RWPE2 (cell line): Measurements from ENCODE around the gene ZNF512B.

Experiments
- ATAC-seq: fragments of 200-7000 bp; cut with Tn5 transposase; 3 replicates; pipeline ENCODE4 v1.9.1; 2021; ENCODE audit warnings: low read depth
- DNase-seq: peaks from one replicate; pipeline ENCODE4 v3.0.0-alpha.2; 2020; ENCODE audit warnings: low spot score
- H3K27ac ChIP-seq: fragments of 450-650 bp; 2 replicates; pipeline ENCODE4 v1.5.1; 2017; ENCODE audit warnings: mild to moderate bottlenecking; ENCODE audit not compliant: poor library complexity, severe bottlenecking
- H3K27me3 ChIP-seq: fragments of 250-450 bp; sonication (Bioruptor Pico); 2 replicates; pipeline ENCODE4 v1.5.1; 2021; ENCODE audit warnings: mild to moderate bottlenecking, moderate library complexity; ENCODE audit not compliant: insufficient read depth, poor library complexity, severe bottlenecking
- H3K36me3 ChIP-seq: fragments of 250-450 bp; sonication (Bioruptor Pico); 2 replicates; pipeline ENCODE4 v1.5.1; 2020; ENCODE audit warnings: low read depth, mild to moderate bottlenecking, moderate library complexity
- H3K4me1 ChIP-seq: fragments of 250-450 bp; sonication (Bioruptor Pico); 2 replicates; pipeline ENCODE4 v1.5.1; 2021; ENCODE audit warnings: mild to moderate bottlenecking, moderate library complexity; ENCODE audit not compliant: insufficient read depth, poor library complexity, severe bottlenecking
- H3K4me3 ChIP-seq: fragments of 250-450 bp; sonication (Bioruptor Pico); 2 replicates; pipeline ENCODE4 v1.5.1; 2021; ENCODE audit warnings: mild to moderate bottlenecking, moderate library complexity; ENCODE audit not compliant: severe bottlenecking
- H3K9me3 ChIP-seq: fragments of 250-450 bp; sonication (Bioruptor Pico); 2 replicates; pipeline ENCODE4 v1.5.1; 2021; ENCODE audit warnings: mild to moderate bottlenecking, moderate library complexity; ENCODE audit not compliant: severe bottlenecking
- TF ChIP-seq, protein P1 (sequence below): fragments of 450-650 bp; IDR thresholded peaks from one replicate; pipeline ENCODE4 v1.5.1; 2017; ENCODE audit warnings: mild to moderate bottlenecking, moderate library complexity; ENCODE audit not compliant: poor library complexity, severe bottlenecking

The ZNF512B gene

DNA sequence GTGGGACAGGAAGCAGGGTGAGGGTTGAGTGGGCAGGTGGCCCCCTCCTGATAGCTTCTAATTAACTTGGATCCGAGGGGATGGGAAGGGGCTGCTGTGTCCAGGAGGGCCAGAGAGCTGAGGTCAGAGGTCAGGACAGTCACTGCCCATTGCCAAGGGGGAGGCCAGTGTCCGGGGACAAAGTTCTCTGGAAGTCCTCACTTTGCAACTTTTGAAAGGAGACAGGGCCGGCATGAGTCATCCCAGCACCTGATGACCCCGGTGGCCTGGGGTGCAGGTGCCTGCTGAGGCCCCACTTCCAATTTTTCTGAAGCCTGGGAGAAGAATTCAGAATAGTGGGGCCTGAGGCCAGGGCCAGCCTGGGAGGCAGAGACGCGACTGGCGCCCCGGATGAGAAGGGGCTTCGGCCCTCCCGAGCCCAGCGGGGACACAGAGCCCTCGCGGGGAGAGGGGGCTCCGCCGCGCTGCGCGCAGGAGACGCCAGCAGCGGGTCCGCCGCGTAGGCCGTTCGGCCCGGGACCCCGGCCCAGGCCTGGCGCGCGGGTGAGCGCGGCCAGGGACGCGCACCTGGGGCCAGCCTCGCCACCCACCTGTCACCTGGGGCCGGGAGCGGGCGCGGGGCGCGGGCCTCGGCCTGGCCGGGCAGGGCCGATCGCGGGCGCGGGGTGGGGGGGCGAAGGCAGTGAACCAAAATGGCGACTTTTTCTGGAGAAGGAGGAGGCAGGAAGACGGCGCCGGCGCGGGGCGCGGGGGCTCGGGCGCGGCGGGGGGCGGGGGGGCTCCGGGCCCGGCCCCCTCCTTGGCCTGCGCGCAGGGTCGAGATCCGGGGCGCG lies 586 bp downstream of the ZNF512B start:
- DNase-seq: no peak
- H3K9me3 ChIP-seq: no peaks in the 10 kb centered on the region
- H3K4me3 ChIP-seq: peak overlapping the region; percentile 80
- ATAC-seq: no peak
- TF ChIP-seq, protein P1, sequence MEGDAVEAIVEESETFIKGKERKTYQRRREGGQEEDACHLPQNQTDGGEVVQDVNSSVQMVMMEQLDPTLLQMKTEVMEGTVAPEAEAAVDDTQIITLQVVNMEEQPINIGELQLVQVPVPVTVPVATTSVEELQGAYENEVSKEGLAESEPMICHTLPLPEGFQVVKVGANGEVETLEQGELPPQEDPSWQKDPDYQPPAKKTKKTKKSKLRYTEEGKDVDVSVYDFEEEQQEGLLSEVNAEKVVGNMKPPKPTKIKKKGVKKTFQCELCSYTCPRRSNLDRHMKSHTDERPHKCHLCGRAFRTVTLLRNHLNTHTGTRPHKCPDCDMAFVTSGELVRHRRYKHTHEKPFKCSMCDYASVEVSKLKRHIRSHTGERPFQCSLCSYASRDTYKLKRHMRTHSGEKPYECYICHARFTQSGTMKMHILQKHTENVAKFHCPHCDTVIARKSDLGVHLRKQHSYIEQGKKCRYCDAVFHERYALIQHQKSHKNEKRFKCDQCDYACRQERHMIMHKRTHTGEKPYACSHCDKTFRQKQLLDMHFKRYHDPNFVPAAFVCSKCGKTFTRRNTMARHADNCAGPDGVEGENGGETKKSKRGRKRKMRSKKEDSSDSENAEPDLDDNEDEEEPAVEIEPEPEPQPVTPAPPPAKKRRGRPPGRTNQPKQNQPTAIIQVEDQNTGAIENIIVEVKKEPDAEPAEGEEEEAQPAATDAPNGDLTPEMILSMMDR: no peak
- peaks cover 22% of the 10 kb centered on the region for H3K36me3 ChIP-seq
- H3K27me3 ChIP-seq: no peaks in the 10 kb centered on the region
- H3K4me1 ChIP-seq: no peaks in the 10 kb centered on the region
- H3K27ac ChIP-seq: peak overlapping the region; percentile 43

DNA sequence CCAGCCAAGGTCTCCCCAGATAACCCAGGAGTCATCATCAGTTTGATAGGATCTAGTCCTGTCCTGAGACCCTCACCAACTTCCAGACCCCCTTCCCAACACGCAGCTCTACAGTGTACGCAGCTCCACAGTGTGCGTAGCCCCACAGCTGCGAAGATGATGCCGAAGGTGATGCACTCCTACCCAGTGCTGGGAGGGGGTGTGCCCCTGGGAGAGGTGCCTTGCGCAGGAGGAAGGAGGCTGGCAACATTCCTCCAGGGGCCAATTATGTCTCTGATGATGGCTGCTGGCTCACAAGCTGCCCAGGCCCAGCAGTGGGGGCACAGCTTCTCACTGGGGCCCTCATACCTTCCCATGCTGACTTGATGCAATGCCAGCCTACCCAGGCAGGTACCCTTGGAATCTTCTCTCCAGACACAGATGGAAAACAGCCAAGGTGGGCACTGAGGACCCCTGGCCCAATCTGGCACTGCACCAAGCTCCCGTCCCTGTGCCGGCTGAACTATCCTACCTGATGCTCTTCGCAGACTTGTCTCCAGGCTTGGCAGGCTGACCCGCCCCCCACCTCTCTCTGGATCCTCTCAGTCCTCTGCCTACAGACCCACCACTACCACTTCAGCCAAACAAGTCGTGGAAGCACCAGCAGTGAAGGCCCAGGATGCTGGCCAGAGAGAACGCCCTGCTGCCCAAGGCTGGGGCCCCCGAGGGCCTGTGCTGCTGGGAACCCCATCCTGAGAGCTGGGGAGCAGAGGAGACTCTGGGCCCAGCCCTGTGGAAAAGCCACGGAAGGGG lies 1.4 kb downstream of the ZNF512B start:
- ATAC-seq (no peak), DNase-seq (no peak)
- Histone ChIP-seq H3K9me3 (no peaks in the 10 kb centered on the region), H3K27me3 (no peaks in the 10 kb centered on the region), H3K4me1 (no peaks in the 10 kb centered on the region), H3K27ac (peak overlapping the region; percentile 43), H3K4me3 (peak overlapping the region; percentile 80), H3K36me3 (peaks cover 30% of the 10 kb centered on the region)
- TF ChIP-seq, protein P1: no peak

DNA sequence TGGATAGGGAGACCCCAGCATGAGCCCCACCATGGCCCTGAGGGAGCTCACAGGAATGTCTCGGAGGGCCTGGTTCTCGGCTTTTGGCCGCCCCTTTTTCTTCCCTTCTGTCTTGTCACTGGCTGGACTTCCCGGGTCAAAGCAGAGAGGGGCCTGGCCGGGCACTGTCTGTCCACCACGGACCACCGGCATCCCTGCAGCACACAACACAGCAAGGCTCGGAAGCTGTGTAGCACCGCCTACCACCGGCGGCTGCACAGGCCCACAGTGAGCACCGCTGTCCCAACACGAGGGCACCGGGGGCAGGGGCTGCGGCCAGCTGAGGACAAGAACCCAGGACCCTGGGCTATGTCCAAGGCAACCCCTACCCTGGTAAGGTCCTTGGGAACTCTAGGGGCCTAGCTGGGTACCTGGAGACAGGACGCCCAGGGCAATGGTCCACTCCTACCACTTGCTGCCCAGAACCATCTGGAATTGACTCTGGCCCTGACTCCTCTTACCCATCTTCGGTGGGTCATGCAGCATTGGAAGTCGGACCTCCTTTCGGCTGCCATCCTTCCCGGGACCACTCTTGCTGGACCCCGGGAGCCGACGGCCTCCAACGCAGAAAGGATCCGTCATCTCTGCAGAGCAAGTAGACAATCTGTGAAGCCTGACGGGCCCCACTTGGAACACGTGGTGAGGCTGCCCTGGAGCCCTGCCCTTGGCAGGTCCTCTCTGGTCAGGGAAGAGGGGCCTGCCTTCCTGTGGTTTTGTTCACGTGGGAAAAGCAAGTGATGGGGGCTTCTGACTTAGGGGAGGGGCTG lies 2.2 kb downstream of the ZNF512B start:
- DNase-seq (peak; percentile 84), ATAC-seq (no peak)
- Histone ChIP-seq H3K36me3 (peaks cover 38% of the 10 kb centered on the region), H3K9me3 (no peaks in the 10 kb centered on the region), H3K4me3 (no peak overlapping the region), H3K27ac (no peak overlapping the region), H3K27me3 (no peaks in the 10 kb centered on the region), H3K4me1 (no peaks in the 10 kb centered on the region)
- TF ChIP-seq, protein P1: no peak

DNA sequence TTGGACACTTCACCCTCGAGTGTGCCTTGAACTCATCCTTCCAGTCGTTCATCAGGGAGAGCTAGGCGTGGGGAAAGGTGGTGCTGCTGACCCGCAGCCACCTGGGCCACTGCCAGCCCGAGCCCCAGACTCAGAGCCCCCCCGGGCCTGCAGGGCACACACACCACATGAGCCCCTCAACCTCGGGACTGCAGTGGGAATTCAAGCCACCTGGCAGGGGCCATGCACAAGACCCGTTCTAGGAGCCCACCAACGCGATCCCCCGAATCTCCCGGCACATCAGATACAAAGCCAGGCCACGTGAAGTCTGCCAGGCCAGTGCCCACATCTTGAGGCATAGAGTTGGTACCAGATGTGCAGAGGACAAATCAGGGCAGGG lies 2.8 kb downstream of the ZNF512B start:
- Histone ChIP-seq H3K4me3 (no peak overlapping the region), H3K36me3 (peaks cover 44% of the 10 kb centered on the region), H3K27ac (no peak overlapping the region), H3K27me3 (no peaks in the 10 kb centered on the region), H3K4me1 (no peaks in the 10 kb centered on the region), H3K9me3 (no peaks in the 10 kb centered on the region)
- TF ChIP-seq, protein P1: no peak
- no peak for DNase-seq
- no peak for ATAC-seq
